GM18873 (cell line): Measurements from ENCODE around the gene SENP8.

Experiments
- ATAC-seq: cut with Tn5 transposase; IDR thresholded peaks from one replicate; pipeline ENCODE4 v1.9.1; 2021; ENCODE audit warnings: mild to moderate bottlenecking, moderate library complexity, moderate number of reproducible peaks; ENCODE audit not compliant: unreplicated experiment, low FRiP score

The SENP8 gene

GRCh38 chr15:72112805-72113204 is 5.4 kb upstream of the SENP8 start:
- no peak for ATAC-seq

- ATAC-seq, result no peak
Measured at GRCh38 chr15:72113347-72114031, 4.7 kb upstream of the SENP8 start.

- ATAC-seq, result no peak
Measured at GRCh38 chr15:72116731-72117485, 1.3 kb upstream of the SENP8 start.

- ATAC-seq, result peak; percentile 49
Measured at GRCh38 chr15:72117486-72118016, 652 bp upstream of the SENP8 start.

GRCh38 chr15:72124218-72124617 is 6.0 kb downstream of the SENP8 start:
- ATAC-seq, result no peak

GRCh38 chr15:72127724-72128322 is 9.6 kb downstream of the SENP8 start:
- ATAC-seq, result no peak

- ATAC-seq, result no peak
Measured at GRCh38 chr15:72128359-72128758, 10.2 kb downstream of the SENP8 start.

- ATAC-seq, result no peak
Measured at GRCh38 chr15:72130272-72130671, 12.1 kb downstream of the SENP8 start.

GRCh38 chr15:72131922-72132321 is 13.7 kb downstream of the SENP8 start:
- no peak for ATAC-seq

- no peak for ATAC-seq
Measured at GRCh38 chr15:72133211-72133610, 15.0 kb downstream of the SENP8 start.

- no peak for ATAC-seq
Measured at GRCh38 chr15:72135719-72136118, 17.5 kb downstream of the SENP8 start.

- no peak for ATAC-seq
Measured at GRCh38 chr15:72136170-72137051, 18.2 kb downstream of the SENP8 start.

- ATAC-seq, result no peak
Measured at GRCh38 chr15:72139667-72140066, 21.5 kb downstream of the SENP8 start.

GRCh38 chr15:72140088-72140487 is 21.9 kb downstream of the SENP8 start:
- ATAC-seq, result no peak

- peak; percentile 96 for ATAC-seq
Measured at GRCh38 chr15:72141171-72142084, 23.2 kb downstream of the SENP8 start.

- no peak for ATAC-seq
Measured at GRCh38 chr15:72146221-72146620, 28.0 kb downstream of the SENP8 start.

GRCh38 chr15:72146934-72147333 is 28.7 kb downstream of the SENP8 start:
- ATAC-seq, result no peak

GRCh38 chr15:72147418-72147817 is 29.2 kb downstream of the SENP8 start:
- no peak for ATAC-seq

- ATAC-seq, result no peak
Measured at GRCh38 chr15:72153269-72154000, 35.2 kb downstream of the SENP8 start.
